Measurements from ENCODE around the gene RAC3.

The RAC3 gene

GRCh38 chr17:82013772-82014321 is 17.6 kb upstream of the RAC3 start:
- no peak for DNase-seq

DNA sequence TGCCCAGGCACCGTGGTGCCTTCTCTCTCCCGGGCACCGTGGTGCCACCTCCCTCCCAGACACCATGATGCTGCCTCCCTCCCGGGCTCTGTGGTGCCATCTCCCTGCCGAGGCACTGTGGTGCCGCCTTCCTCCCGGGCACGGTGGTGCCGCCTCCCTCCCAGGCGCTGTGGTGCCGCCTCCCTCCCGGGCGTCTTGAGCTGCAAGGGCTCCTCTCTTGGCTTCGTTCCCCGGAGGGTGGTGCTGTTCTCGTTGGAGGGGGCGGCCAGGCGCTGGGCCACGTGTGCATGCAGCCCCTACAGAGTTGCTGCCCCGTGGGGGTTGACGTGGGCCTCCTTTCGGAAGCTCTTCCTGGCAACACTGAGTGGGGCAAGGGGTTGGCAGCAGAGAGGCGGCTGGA is 17.0 kb upstream of the RAC3 start:
- DNase-seq: no peak

- DNase-seq: no peak
These were observed 16.5 kb upstream of the RAC3 start for GRCh38 chr17:82014971-82015310.

GRCh38 chr17:82015311-82015971 is 16.0 kb upstream of the RAC3 start:
- DNase-seq: no peak

DNA sequence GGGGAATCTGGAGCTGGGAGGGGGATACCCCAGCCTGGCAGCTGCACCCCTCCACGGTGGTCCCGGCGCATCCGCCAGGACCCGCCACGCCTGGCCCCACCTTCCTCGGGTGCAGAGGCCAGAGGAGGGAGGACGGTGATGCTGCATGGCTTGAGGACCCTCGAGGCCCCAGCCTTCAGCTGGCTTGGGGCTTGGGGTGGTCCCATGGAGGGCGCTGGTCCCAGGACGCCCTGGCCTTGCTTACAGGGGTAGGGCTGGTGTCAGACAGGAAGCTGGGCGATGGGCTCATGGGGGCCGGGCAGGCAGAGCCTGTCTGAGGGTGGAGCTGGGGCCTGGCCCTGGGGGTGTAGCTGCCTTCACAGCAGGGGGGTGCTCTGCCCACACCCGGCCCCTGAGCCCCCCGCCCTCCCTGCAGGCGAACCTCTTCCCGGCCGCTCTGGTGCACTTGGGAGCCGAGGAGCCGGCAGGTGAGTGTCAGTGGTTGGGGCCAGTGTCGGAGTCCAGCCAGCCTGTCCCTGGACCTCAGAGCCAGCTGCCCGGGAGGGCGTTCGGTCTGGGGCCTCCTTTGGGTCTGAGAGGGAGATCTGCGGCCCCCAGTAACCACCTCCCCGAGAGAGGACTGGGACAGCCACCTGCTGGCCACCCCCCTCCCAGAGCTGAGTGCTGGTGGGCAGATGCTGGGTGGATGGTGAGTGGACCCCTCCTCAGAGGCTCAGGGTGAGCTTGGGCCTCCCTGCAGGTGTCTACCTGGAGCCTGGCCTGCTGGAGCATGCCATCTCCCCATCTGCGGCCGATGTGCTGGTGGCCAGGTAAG is 15.2 kb upstream of the RAC3 start:
- no peak for DNase-seq

DNA sequence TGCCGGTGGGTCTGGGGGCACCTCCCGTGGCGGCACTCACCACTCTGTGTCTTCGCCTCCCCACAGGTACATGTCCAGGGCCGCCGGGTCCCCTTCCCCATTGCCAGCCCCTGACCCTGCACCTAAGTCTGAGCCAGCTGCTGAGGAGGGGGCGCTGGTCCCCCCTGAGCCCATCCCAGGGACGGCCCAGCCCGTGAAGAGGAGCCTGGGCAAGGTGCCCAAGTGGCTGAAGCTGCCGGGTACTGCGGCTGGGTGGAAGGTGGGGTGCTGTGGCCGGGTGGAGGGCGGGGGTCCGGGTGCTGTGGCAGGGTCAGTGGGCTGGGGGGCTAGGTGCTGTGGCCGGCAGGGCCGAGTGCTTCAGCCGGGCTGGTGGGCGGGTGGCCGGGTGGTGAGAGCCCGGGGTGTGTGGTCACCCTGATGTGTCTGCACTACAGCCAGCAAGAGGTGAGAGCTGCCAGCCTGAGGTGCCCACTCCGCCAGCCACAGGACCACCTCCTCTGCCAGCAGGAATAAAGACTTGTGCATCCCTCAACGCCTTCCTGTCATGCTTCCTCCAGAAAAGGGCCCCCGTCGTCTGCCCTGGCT is 14.5 kb upstream of the RAC3 start:
- DNase-seq: no peak

- DNase-seq: no peak
These were observed 13.8 kb upstream of the RAC3 start for GRCh38 chr17:82017612-82018151.

- DNase-seq: no peak
These were observed 13.1 kb upstream of the RAC3 start for GRCh38 chr17:82018152-82018988.

- DNase-seq: no peak
These were observed 12.3 kb upstream of the RAC3 start for GRCh38 chr17:82018989-82019689.

DNA sequence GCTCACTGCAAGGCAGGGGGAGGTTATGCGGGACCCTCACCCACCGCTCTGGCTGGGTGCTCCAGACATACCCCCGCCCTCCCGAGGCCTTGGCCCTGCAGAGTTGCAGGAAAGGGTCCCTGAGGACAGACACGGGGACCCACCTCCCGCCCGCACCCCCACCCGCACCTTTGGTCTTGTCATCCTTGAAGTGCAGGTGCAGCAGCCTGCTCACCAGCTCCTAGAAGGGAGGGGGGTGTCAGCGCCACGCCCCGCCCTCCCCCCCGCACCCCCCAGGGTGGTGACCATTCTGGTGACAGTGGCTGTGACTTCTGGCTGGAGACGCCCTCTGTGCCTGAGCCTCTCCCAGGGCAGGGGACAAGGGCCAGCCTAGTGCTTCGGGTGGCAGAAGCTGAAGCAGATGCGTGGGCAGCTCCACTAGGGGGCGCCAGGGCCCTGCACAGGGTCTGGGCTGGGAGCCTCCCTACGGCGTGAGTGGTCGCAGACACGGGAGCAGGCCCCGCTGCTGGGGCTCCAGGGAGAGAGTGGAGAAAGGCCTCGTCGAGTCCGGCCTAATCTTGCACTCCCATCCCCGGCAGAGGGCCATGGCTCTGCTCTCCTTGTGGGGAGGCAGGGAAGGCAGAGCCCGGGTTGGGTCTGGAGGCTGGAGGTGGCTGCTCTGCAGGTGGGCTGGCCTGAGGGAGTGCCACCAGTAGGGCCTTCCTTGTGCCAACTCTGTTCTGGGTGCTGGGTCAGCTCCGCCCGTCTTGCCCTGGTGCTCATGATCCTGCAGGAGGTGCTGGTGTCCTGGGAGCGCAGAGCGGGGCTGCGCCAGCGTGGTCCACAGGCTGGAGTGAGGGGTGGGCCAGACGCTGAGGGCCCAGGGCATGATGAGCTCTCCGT is 11.5 kb upstream of the RAC3 start:
- peak; percentile 29 for DNase-seq

- DNase-seq: no peak
These were observed 10.8 kb upstream of the RAC3 start for GRCh38 chr17:82020572-82021106.

DNA sequence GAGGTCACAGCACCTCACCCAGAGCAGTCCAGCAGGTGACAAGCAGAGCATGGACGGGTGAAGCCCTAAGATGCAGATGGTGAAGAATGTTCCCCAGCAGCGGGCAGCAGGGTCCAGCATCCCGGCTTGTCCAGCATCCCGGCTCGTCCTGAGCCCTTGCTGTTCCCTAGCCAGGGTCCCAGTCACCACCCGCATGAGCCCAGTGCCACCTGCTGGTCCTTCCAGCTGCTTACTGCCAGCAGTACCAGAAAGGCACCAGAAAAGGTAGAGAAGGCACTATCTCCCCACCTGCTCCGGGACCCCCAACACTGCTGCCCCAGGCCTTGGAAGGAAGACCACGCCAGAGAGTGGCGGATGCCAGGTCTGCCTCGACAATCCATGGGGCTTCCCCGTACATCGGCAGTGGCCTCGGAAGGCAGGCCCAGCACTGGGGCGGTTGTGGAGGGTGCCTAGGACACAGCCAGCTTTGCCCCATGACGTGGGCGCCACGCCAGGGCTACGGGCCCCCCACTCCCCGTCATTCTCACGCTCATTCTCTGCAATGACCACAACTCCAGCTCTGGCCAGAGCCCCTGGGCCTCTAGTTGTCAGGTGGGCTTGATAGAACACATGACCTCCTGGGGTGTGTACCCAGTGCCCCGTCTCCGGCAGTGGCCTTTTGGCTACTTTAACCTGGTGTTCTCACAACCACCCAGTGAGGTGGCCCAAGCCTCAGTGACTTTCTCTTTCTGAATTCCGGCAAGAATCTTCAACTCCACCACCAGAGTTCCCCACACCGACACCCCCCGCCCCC is 10.2 kb upstream of the RAC3 start:
- peak; percentile 35 for DNase-seq

GRCh38 chr17:82021900-82022309 is 9.6 kb upstream of the RAC3 start:
- DNase-seq: no peak

DNA sequence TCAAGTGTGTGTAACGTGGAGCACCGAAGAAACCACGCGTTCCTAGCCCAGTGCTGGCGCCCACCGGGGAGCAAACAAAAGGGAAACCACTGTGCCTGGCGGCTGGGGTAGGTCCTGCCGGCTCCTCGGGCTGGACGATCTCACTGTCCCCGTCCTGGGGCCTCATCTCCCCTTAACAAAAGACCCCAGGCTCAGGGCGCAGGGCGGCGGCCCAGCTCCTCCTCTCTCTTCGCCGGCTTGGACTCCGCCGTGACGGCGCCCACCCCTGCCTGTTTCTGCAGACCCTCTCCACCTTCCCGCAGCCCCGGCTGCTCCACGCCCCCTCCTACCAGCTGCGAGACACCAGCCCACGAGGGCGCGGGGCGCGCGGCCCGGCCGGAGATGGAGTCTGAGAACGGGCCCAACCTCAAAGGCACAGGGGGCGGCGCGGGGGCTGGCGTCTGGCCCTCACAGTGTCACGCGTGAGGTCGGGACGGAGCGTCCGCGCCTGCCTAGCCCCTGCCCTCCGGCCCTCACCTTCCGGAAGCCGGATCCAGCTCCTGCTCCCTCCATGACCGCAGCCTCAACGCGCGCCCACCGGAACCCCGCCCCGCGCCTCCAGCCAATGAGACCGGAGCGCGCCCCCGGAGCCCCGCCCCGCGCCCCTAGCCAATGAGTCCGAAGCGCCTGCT is 9.0 kb upstream of the RAC3 start, which contains the start of gene CENPX:
Gene CENPX, minus strand, starts transcription at position 569 of the 671 bp plus-strand sequence. Its CDS starts 17 bp downstream, at position 552.
- no peak for DNase-seq

GRCh38 chr17:82022981-82023446 is 8.5 kb upstream of the RAC3 start, which contains the start of gene LRRC45:
LRRC45 (plus strand) TSS chr17:82023305; CDS start chr17:82023644, 339 bp downstream.
- peak; percentile 100 for DNase-seq

GRCh38 chr17:82023447-82024241 is 7.8 kb upstream of the RAC3 start:
- DNase-seq: no peak

- DNase-seq: no peak
These were observed 6.6 kb upstream of the RAC3 start for GRCh38 chr17:82024859-82025258.
